ENCODE data around the gene FOXJ1. TPM values are rescaled to one million over a fixed set of nuclear protein-coding genes. Genes with fewer than 3 reads are reported as not detected.

Gene FOXJ1
- total RNA-seq, 1 donor from 2014 or later: not detected

DNA sequence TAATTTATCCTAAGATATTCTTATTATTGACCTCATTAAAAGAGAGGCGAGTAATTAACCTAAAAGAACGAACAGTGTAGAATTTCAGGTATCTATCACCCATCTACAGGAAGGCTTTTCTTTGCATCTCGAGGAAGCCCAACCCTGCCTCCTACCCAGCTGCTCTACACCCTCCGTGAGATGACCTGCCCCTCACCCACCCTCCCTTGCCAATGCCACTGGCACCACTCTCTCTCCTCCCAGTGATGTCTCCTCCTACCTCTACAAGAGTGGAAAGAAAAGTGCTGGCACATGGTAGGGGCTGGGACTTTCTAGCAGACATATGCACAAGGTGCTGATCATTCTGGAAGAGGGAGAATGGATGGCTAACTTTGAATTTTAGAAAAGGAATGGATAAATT is 22.9 kb upstream of the FOXJ1 start:
- DNase-seq (no peak), ATAC-seq (no peak)
- intact Hi-C loops (cut with micrococcal nuclease): no loop called here

GRCh38 chr17:76161619-76162266 is 20.7 kb upstream of the FOXJ1 start:
- intact Hi-C loops (cut with micrococcal nuclease): no loop called here
- ATAC-seq: no peak
- no peak for DNase-seq

- intact Hi-C loops (cut with micrococcal nuclease): no loop called here
- DNase-seq (no peak), ATAC-seq (no peak)
Measured at GRCh38 chr17:76160896-76161528, 20.0 kb upstream of the FOXJ1 start.

DNA sequence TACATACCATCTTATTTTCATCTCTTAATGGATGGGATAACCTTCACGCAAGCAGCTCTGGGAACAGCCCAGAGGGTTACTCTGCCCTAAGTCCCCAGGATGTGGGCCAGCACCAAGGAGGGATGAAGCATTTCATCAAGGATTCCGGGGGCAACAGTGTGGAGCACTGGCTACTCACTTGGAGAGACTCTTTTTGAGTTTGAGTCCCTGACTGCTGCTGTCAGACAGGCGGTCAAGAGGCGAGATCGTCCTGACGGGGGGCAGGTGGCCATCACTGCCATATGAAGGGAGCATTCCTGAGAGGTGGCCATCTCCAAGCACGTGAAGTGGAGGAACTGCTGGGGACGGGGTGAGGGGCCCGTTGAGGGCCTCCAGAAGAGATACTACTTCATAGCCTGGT is 18.1 kb upstream of the FOXJ1 start:
- DNase-seq: no peak
- intact Hi-C loops (cut with micrococcal nuclease): no loop called here

GRCh38 chr17:76157759-76158158 is 16.7 kb upstream of the FOXJ1 start:
- intact Hi-C loops (cut with micrococcal nuclease): no loop called here
- DNase-seq (no peak), ATAC-seq (no peak)

More for the DNA sequence above, 18.1 kb upstream of the FOXJ1 start:
- no peak for ATAC-seq

GRCh38 chr17:76156662-76156991 is 15.6 kb upstream of the FOXJ1 start:
- intact Hi-C loops (cut with micrococcal nuclease): no loop called here
- no peak for ATAC-seq
- DNase-seq: no peak

- intact Hi-C loops (cut with micrococcal nuclease): no loop called here
- ATAC-seq (no peak), DNase-seq (no peak)
Measured at GRCh38 chr17:76155988-76156661, 15.1 kb upstream of the FOXJ1 start.

GRCh38 chr17:76154936-76155845 is 14.1 kb upstream of the FOXJ1 start:
- DNase-seq (no peak), ATAC-seq (peak; percentile 76)
- intact Hi-C loops (cut with micrococcal nuclease): no loop called here

- ATAC-seq (no peak), DNase-seq (no peak)
- intact Hi-C loops (cut with micrococcal nuclease): no loop called here
Measured at GRCh38 chr17:76154292-76154691, 13.2 kb upstream of the FOXJ1 start.

- DNase-seq (no peak), ATAC-seq (no peak)
- intact Hi-C loops (cut with micrococcal nuclease): no loop called here
Measured at GRCh38 chr17:76153640-76154039, 12.6 kb upstream of the FOXJ1 start.

DNA sequence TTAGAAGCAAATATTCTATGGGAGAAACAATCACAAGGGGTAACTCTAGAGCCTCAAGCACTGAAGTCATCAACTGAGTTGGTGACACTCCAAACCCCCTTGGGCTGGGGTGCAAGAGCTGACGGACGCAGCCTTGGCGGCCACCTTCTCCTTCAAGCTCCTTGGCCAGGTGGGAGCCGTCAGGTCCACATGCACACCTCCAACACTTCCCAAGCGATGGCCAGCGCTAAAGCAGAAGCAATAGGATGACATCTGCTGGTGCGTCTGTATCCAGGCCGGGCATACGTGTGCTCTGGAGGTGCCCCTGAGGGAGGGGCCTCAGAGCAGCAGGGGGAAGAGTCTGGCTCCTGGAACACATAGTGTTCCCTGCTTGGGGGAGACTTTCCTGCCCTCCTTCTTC is 12.2 kb upstream of the FOXJ1 start:
- ATAC-seq (no peak), DNase-seq (no peak)
- intact Hi-C loops (cut with micrococcal nuclease): no loop called here

GRCh38 chr17:76152591-76152990 is 11.5 kb upstream of the FOXJ1 start:
- ATAC-seq: no peak
- DNase-seq: no peak
- intact Hi-C loops (cut with micrococcal nuclease): no loop called here

GRCh38 chr17:76151896-76152454 is 10.9 kb upstream of the FOXJ1 start:
- DNase-seq: no peak
- ATAC-seq: no peak
- intact Hi-C loops (cut with micrococcal nuclease): no loop called here

DNA sequence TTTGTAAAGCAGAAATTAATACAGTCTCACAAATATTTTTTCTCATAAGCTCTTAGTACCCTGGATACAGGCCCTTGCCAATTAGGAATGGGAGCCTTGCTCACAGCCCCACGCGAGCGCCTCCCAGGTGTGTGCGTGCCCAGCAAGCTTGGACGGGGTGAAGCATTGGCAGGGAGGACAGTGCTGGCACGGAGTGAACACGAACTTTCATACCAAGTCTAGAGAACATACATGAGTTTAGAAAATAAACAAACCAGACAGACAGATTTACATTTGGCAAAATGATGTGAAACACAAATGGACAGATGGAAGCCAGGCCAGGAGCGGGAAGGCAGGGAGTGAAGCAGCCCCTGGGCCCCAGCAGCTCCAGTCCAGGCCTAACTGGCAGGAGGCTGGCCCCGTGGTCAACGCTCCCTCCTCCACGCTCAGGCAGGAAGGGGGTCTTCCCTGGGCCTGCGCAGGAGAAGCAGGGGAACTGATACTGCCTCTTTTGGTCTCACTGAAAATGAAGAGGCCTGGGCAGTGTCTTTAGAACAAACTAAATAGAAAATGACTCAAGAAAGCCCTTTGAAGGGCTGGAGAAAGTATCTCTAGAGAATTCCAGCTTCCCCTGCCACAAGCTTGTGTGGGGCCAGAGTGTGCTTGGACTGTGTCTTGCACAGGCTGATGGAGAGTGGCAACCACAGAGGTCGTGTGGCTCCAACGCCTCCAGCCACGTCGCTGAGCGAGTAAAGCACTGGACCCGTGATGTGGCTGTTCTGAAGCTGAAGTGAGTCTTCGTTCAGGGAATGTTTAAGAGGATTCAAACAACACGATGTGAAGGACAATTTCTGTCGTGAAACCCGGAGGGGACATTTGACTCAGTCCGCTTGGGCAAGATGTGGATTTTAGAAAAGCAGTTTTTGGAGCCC is 9.9 kb upstream of the FOXJ1 start:
- no peak for DNase-seq
- intact Hi-C loops (cut with micrococcal nuclease): no loop called here
- ATAC-seq: no peak

- DNase-seq (no peak), ATAC-seq (no peak)
- intact Hi-C loops (cut with micrococcal nuclease): no loop called here
Measured at GRCh38 chr17:76149214-76149613, 8.2 kb upstream of the FOXJ1 start.

DNA sequence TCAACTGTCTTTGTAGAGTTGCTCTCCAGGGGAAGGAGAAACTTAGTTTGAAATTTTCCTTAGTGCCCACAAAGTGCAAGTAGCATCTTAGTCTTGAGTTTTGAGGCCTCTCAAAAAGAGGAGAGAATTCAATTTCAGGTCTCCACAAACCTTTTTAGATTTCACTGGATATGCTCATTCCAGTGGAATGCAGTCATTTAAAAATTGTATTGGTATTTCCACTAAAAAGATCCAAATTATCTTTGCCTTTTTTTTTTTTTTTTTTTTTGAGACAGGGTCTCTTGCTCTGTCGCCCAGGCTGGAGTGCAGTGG is 6.9 kb upstream of the FOXJ1 start:
- no peak for ATAC-seq
- intact Hi-C loops (cut with micrococcal nuclease): no loop called here
- DNase-seq: no peak

- intact Hi-C loops (cut with micrococcal nuclease): no loop called here
- ATAC-seq (no peak), DNase-seq (no peak)
Measured at GRCh38 chr17:76147211-76148014, 6.4 kb upstream of the FOXJ1 start.
